Endodermal cell (in vitro differentiated cells): ENCODE data around the gene THAP10. TPM values are rescaled to one million over a fixed set of nuclear protein-coding genes. Genes with fewer than 3 reads are reported as not detected.

Experiments used
- DNase-seq: peaks from one replicate; pipeline ENCODE4 v3.0.0-alpha.2; 2017
- H3K27ac ChIP-seq: 2 replicates; pipeline ENCODE4 v1.5.1; 2013; ENCODE audit warnings: mild to moderate bottlenecking, low read depth, low read length, moderate library complexity
- H3K27me3 ChIP-seq: 2 replicates; pipeline ENCODE4 v1.6.1; 2013; ENCODE audit warnings: mild to moderate bottlenecking, low read length, moderate library complexity; ENCODE audit not compliant: insufficient read depth, control insufficient read depth, poor library complexity, severe bottlenecking
- H3K36me3 ChIP-seq: 2 replicates; pipeline ENCODE4 v1.7.0; 2013; ENCODE audit warnings: mild to moderate bottlenecking, low read length, moderate library complexity; ENCODE audit not compliant: control insufficient read depth, insufficient read depth
- H3K4me1 ChIP-seq: one replicate; pipeline ENCODE4 v1.7.0; 2013; ENCODE audit warnings: low read length; ENCODE audit not compliant: control insufficient read depth, insufficient read depth
- H3K4me3 ChIP-seq: 2 replicates; pipeline ENCODE4 v1.5.1; 2013; ENCODE audit warnings: mild to moderate bottlenecking, low read length, moderate library complexity
- H3K9ac ChIP-seq: 2 replicates; pipeline ENCODE4 v1.6.1; 2013; ENCODE audit warnings: mild to moderate bottlenecking, low read length, moderate library complexity; ENCODE audit not compliant: poor library complexity, severe bottlenecking; ENCODE audit errors: extremely low read depth
- H3K9me3 ChIP-seq: 2 replicates; pipeline ENCODE4 v1.6.1; 2013; ENCODE audit warnings: mild to moderate bottlenecking, low read length, moderate library complexity; ENCODE audit not compliant: control insufficient read depth
- H3K27ac Mint-ChIP-seq: 2 replicates; pipeline ENCODE4 v1.8.0; 2020; ENCODE audit warnings: mixed read lengths
- H3K27me3 Mint-ChIP-seq: 2 replicates; pipeline ENCODE4 v1.8.0; 2021; ENCODE audit warnings: mild to moderate bottlenecking, mixed read lengths; ENCODE audit not compliant: insufficient read depth
- H3K36me3 Mint-ChIP-seq: 2 replicates; pipeline ENCODE4 v1.8.0; 2020; ENCODE audit warnings: low read depth, mixed read lengths
- H3K4me1 Mint-ChIP-seq: 2 replicates; pipeline ENCODE4 v1.8.0; 2020; ENCODE audit warnings: mixed read lengths
- H3K4me3 Mint-ChIP-seq: 2 replicates; pipeline ENCODE4 v1.8.0; 2020; ENCODE audit warnings: mild to moderate bottlenecking, moderate library complexity, mixed read lengths
- H3K9me3 Mint-ChIP-seq: 2 replicates; pipeline ENCODE4 v1.8.0; 2020; ENCODE audit warnings: mild to moderate bottlenecking, mixed read lengths
- CTCF ChIP-seq: fragments of 200-600 bp; sonication (generic); conservative IDR thresholded peaks from 2 replicates; pipeline ENCODE4 v1.5.0; 2021; ENCODE audit warnings: antibody characterized with exemption, mild to moderate bottlenecking
- WGBS, 2 experiments: methylation state at CpG; one replicate each; pipeline versions ENCODE4 v1.1.5 to v1.1.7; 2013; ENCODE audit warnings: missing lambda C conversion rate in 2 of 2, mixed read lengths in 1 of 2; ENCODE audit not compliant: insufficient coverage in 1 of 2, insufficient read length in 1 of 2; 5-methylcytosine and 5-hydroxymethylcytosine counted together
- total RNA-seq, 2 donors: library from RNA; stranded (reverse); fragmentation: NEBNext Ultra II Directional in 1 of 2; extraction: Animal tissue kit (Norgen Biotek cat#: 25700) in 1 of 2; gene quantifications; 2 replicates in 1 of 2; 3 replicates in 1 of 2; pipeline ENCODE4 v1.2.1, GENCODE V29; 2021

THAP10 gene
- total RNA-seq, 2 donors from 2014 or later = 2.4 to 6.1 TPM

- no peaks in the 10 kb centered on the region for H3K27me3 Mint-ChIP-seq
- Histone ChIP-seq H3K9me3 (no peaks in the 10 kb centered on the region), H3K9ac (no peak overlapping the region), H3K27ac (no peak overlapping the region), H3K36me3 (no peaks in the 10 kb centered on the region), H3K4me1 (no peaks in the 10 kb centered on the region), H3K27me3 (no peaks in the 10 kb centered on the region), H3K4me3 (no peak overlapping the region)
- H3K9me3 Mint-ChIP-seq = peaks cover 4% of the 10 kb centered on the region
- 82 to 100% methylated on average over 1 to 2 of the region's 2 CpGs for WGBS, 2 experiments
- no peak overlapping the region for H3K27ac Mint-ChIP-seq
- no peaks in the 10 kb centered on the region for H3K36me3 Mint-ChIP-seq
- H3K4me3 Mint-ChIP-seq = no peak overlapping the region
- no peaks in the 10 kb centered on the region for H3K4me1 Mint-ChIP-seq
- TF ChIP-seq CTCF = no peak
- no peak for DNase-seq
Observed at GRCh38 chr15:70923311-70924080, 31.3 kb upstream of the THAP10 start.

DNA sequence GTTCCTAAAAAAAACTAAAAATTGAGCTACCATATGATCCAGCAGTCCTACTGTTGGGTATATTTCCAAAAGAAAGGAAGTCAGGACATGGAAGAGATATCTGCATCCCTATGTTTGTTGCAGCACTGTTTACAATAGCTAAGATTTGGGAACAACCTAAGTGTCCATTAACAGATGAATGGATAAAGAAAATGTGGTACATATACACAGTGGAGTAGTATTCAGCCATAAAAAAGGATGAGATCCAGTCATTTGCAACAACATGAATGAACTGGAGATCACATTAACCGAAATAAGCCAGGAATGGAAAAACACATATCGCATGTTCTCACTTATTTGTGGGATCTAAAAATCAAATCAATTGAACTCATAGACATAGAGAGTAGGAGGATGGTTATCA is 29.9 kb upstream of the THAP10 start:
- WGBS, 2 experiments = 86 to 97% methylated on average over 2 of the region's 2 CpGs
- TF ChIP-seq CTCF = no peak
- no peak overlapping the region for H3K27ac ChIP-seq
- H3K9me3 ChIP-seq = no peaks in the 10 kb centered on the region
- no peak overlapping the region for H3K4me3 Mint-ChIP-seq
- no peaks in the 10 kb centered on the region for H3K27me3 ChIP-seq
- DNase-seq = no peak
- no peaks in the 10 kb centered on the region for H3K27me3 Mint-ChIP-seq
- H3K27ac Mint-ChIP-seq = no peak overlapping the region
- H3K36me3 ChIP-seq = no peaks in the 10 kb centered on the region
- no peaks in the 10 kb centered on the region for H3K4me1 Mint-ChIP-seq
- H3K9ac ChIP-seq = no peak overlapping the region
- H3K4me1 ChIP-seq = no peaks in the 10 kb centered on the region
- H3K36me3 Mint-ChIP-seq = no peaks in the 10 kb centered on the region
- H3K4me3 ChIP-seq = no peak overlapping the region
- H3K9me3 Mint-ChIP-seq = peaks cover 4% of the 10 kb centered on the region

DNA sequence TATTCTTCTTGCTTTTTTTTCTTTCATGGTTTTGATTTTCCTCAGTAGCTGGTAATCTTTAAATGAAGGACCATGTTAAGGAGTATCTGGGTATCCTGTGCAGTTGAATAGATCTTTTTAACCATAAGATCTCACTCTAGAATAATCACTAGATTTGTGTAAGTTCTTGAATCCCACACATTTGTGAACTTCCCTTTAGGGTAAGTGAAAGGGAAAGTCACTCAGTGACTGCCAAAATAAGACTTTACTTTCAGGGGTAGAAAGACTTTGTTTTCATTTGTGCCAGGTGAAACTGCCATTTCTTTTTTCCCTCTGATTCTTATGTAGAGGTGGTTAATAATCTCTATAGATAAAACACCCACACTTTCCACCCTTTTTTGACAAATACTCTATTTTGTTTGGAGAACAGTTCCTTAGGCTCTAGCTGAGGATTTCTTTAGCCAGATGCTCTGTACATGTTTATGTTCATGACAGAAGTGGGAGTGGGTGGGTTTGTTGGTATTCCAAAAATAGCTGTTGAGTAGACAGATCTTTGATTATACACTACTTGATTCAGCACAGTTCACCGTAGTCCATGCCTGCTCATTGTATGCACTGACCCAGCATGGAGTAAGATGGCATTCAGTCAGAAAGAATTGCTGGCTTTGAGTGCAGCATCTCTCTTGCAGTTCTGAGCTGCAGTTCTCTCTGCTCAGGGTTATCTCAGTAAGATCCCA is 28.9 kb upstream of the THAP10 start:
- no peak for DNase-seq
- H3K4me1 ChIP-seq = no peaks in the 10 kb centered on the region
- Mint-ChIP-seq H3K9me3 (peaks cover 4% of the 10 kb centered on the region), H3K36me3 (no peaks in the 10 kb centered on the region), H3K27ac (no peak overlapping the region), H3K27me3 (no peaks in the 10 kb centered on the region), H3K4me3 (no peak overlapping the region), H3K4me1 (no peaks in the 10 kb centered on the region)
- TF ChIP-seq CTCF = no peak
- H3K27me3 ChIP-seq = no peaks in the 10 kb centered on the region
- H3K27ac ChIP-seq = no peak overlapping the region
- H3K36me3 ChIP-seq = no peaks in the 10 kb centered on the region
- WGBS, 2 experiments = 79% methylated on average over 1 of the region's 1 CpG; no CpG with 5 or more reads in 1 of the 2 experiments
- no peak overlapping the region for H3K9ac ChIP-seq
- no peaks in the 10 kb centered on the region for H3K9me3 ChIP-seq
- no peak overlapping the region for H3K4me3 ChIP-seq
